HepG2 (cell line): ENCODE results near the gene METTL5. TPM values are rescaled to one million over a fixed set of nuclear protein-coding genes. Genes with fewer than 3 reads are reported as not detected.

ENCODE experiments used
- ATAC-seq: fragments of 200-7000 bp; cut with Tn5 transposase; 3 replicates; pipeline ENCODE4 v1.9.1; 2020; ENCODE audit warnings: mild to moderate bottlenecking, moderate library complexity
- BruUV-seq: library from RNA; stranded (reverse); fragments of 400-500 nt; replicated peaks from 2 replicates; lab custom pipeline; 2021; lab: Mats Ljungman, UMichigan
- CTCF ChIA-PET: fragments of 300-600 bp; formaldehyde crosslinking; extraction: SDS; loops from one replicate; lab custom pipeline; 2021; ENCODE audit warnings: low total read pairs, inconsistent platforms, low intra/inter-chr PET ratio; lab: Yijun Ruan, JAX
- POLR2A ChIA-PET: fragments of 350-600 bp; sonication (Branson Sonifier 250); formaldehyde crosslinking; loops from one replicate; lab custom pipeline; 2020; ENCODE audit warnings: antibody characterized with exemption, inconsistent platforms; lab: Yijun Ruan, JAX
- DNase-seq: peaks from one replicate; pipeline ENCODE4 v3.0.0-alpha.2; 2015; ENCODE audit warnings: low spot score
- FAIRE-seq: peaks from 3 replicates; lab custom pipeline; 2011; peaks lifted over from hg19 to GRCh38; lab: Jason Lieb, UNC
- H2AFZ ChIP-seq: one replicate; pipeline ENCODE4 v1.6.1; 2011; ENCODE audit warnings: low read length, inconsistent platforms
- H3K27ac ChIP-seq: fragments of 300-600 bp; 3 replicates; pipeline ENCODE4 v1.8.0; 2011; ENCODE audit warnings: mixed run types, mild to moderate bottlenecking, mixed read lengths, low read length, inconsistent platforms; ENCODE audit not compliant: insufficient read depth; ENCODE audit errors: extremely low read length
- H3K27me3 ChIP-seq, 2 experiments: fragments of 200-600 bp in 1 of 2; 2 replicates in 1 of 2; 3 replicates in 1 of 2; pipeline versions ENCODE4 v1.6.0 to v1.8.0; 2011; ENCODE audit warnings: low read length in 2 of 2, mild to moderate bottlenecking in 2 of 2, moderate library complexity in 2 of 2, inconsistent platforms in 1 of 2; ENCODE audit not compliant: insufficient read depth in 2 of 2, control insufficient read depth in 1 of 2
- H3K36me3 ChIP-seq, 2 experiments: fragments of 200-600 bp in 1 of 2; replicated peaks in 1 of 2; 2 replicates in 1 of 2; 3 replicates in 1 of 2; pipeline versions ENCODE4 v1.5.1 to v1.8.0; 2011; ENCODE audit warnings: low read length in 2 of 2, inconsistent platforms in 1 of 2; ENCODE audit not compliant: insufficient read depth in 2 of 2, control insufficient read depth in 1 of 2
- H3K4me1 ChIP-seq: 2 replicates; pipeline ENCODE4 v1.5.1; 2012; ENCODE audit warnings: low read length, inconsistent platforms; ENCODE audit not compliant: insufficient read depth
- H3K4me2 ChIP-seq: 2 replicates; pipeline ENCODE4 v1.6.0; 2011; ENCODE audit warnings: low read depth, low read length, inconsistent platforms
- H3K4me3 ChIP-seq, 3 experiments: fragments of 200-600 bp in 1 of 3; sonication (generic), shearing (Covaris generic) in 1 of 3; replicated peaks in 1 of 3; 2 replicates each; pipeline ENCODE4 v1.5.1; 2011 to 2016; ENCODE audit warnings: low read length in 3 of 3, inconsistent platforms in 2 of 3, low read depth in 2 of 3, mild to moderate bottlenecking in 2 of 3, control low read depth in 1 of 3, mixed read lengths in 1 of 3; ENCODE audit not compliant: insufficient read depth in 1 of 3
- H3K79me2 ChIP-seq: one replicate; pipeline ENCODE4 v1.6.1; 2011; ENCODE audit warnings: low read length, inconsistent platforms; ENCODE audit not compliant: insufficient read depth
- H3K9ac ChIP-seq: 2 replicates; pipeline ENCODE4 v1.6.0; 2011; ENCODE audit warnings: mild to moderate bottlenecking, low read depth, low read length, inconsistent platforms; ENCODE audit not compliant: insufficient read depth
- H3K9me3 ChIP-seq: 2 replicates; pipeline ENCODE4 v1.5.1; 2012; ENCODE audit warnings: mild to moderate bottlenecking, low read length
- H4K20me1 ChIP-seq: 2 replicates; pipeline ENCODE4 v1.6.0; 2011; ENCODE audit warnings: inconsistent platforms, mild to moderate bottlenecking, low read length, moderate library complexity; ENCODE audit not compliant: insufficient read depth
- CC2D1A ChIP-seq: sonication (generic); formaldehyde crosslinking; IDR thresholded peaks from 2 replicates; pipeline ENCODE4 v1.8.1; 2023; ENCODE audit warnings: mild to moderate bottlenecking, missing genetic modification reagents
- HNRNPLL ChIP-seq: fragments of 200-400 bp; formaldehyde crosslinking; IDR thresholded peaks from 2 replicates; pipeline ENCODE4 v1.6.1; 2017; ENCODE audit warnings: mild to moderate bottlenecking, low read depth, low read length; ENCODE audit not compliant: poor library complexity, severe bottlenecking
- NFE2L1 ChIP-seq: sonication (generic); formaldehyde crosslinking; IDR thresholded peaks from 2 replicates; pipeline ENCODE4 v1.4.0; 2020; ENCODE audit warnings: missing genetic modification reagents, mild to moderate bottlenecking, borderline replicate concordance
- RXRA ChIP-seq: sonication (generic); formaldehyde crosslinking; IDR thresholded peaks from 2 replicates; pipeline ENCODE4 v1.5.1; 2020; ENCODE audit warnings: missing genetic modification reagents
- ZNF383 ChIP-seq: sonication (generic); formaldehyde crosslinking; IDR thresholded peaks from 2 replicates; pipeline ENCODE4 v1.4.0; 2020; ENCODE audit warnings: missing genetic modification reagents, mild to moderate bottlenecking, borderline replicate concordance
- ZNF572 ChIP-seq: sonication (generic); formaldehyde crosslinking; IDR thresholded peaks from 2 replicates; pipeline ENCODE4 v1.5.1; 2020; ENCODE audit warnings: mild to moderate bottlenecking, missing genetic modification reagents
- ZNF605 ChIP-seq: sonication (generic); formaldehyde crosslinking; IDR thresholded peaks from 2 replicates; pipeline ENCODE4 v1.8.0; 2022; ENCODE audit warnings: mild to moderate bottlenecking, missing genetic modification reagents
- WGBS: methylation state at CpG from one replicate; pipeline ENCODE4 v1.1.6; 2017; ENCODE audit warnings: low lambda C conversion rate; 5-methylcytosine and 5-hydroxymethylcytosine counted together
- in situ Hi-C: cut with HindIII; loops from 2 replicates; pipeline ENCODE4 v1.10.0; 2017; ENCODE audit warnings: low pct_unique_long_range_greater_than_20kb; ENCODE audit not compliant: extremely low pct_ligation_motif_present
- intact Hi-C: fragments of 100-400 bp; cut with micrococcal nuclease; formaldehyde crosslinking; loops from one replicate; pipeline ENCODE4 v1.10.0; 2022; ENCODE audit not compliant: unreplicated experiment
- polyA plus RNA-seq, 8 experiments: library from polyadenylated mRNA; depleted of rRNA in 3 of 8; stranded (reverse) in 7 of 8; unstranded in 1 of 8; fragments of >200 nt; fragmentation: Illumina TruSeq in 4 of 8; extraction: Trizol in 4 of 8; gene quantifications; 2 replicates each; pipeline versions ENCODE4 v1.2.1 to v1.2.3, GENCODE V29; 2011 to 2016; ENCODE audit warnings: low read depth in 4 of 8, missing spikeins in 1 of 8, mixed read lengths in 1 of 8; ENCODE audit not compliant: insufficient read depth in 1 of 8
- total RNA-seq, 5 experiments: library from RNA; depleted of rRNA; stranded (reverse); fragments of >200 nt; fragmentation: Illumina TruSeq; extraction: Trizol; gene quantifications; 2 replicates each; pipeline ENCODE4 v1.2.3, GENCODE V29; 2016; ENCODE audit warnings: low read depth in 1 of 5
- TF ChIP-seq, protein P1 (sequence below): IDR thresholded peaks from 2 replicates; pipeline ENCODE4 v1.6.1; 2016; ENCODE audit warnings: mild to moderate bottlenecking, missing biosample characterization, missing genetic modification reagents
- TF ChIP-seq, protein P2 (sequence below): sonication (generic); formaldehyde crosslinking; IDR thresholded peaks from 2 replicates; pipeline ENCODE4 v1.5.1; 2020; ENCODE audit warnings: mild to moderate bottlenecking, missing genetic modification reagents, moderate library complexity

Gene METTL5
- total and polyA plus RNA-seq, 2 of the 13 experiments (the other 11 are each of a cell fraction or from before 2014, with no cell fraction given), result 50.7 to 95.1 TPM

DNA sequence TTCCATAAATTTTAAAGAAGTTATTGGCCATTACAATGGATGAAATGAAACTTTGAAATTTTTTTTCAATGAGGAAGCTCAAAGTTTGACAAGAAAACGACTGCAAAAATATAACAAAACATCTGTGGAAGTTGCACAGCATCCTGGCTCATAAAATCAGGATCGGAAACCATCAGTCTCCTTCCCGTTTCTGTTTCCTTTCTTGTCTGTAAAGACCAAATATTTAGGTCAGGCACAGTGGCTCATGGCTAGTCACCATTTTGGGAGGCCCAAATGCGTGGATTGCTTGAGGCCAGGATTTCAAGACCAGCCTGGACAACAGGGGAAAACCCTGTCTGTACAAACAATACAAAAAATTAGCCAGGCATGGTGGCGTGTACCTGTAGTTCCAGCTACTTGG is 53.7 kb downstream of the METTL5 start:
- no peak for DNase-seq
- ChIA-PET CTCF (no interaction called here), POLR2A (interaction anchor here (1.6 kb wide), 1 partner anchor 9 kb away, joined by 4 read pairs; no protein-coding TSS in a partner anchor)
- no peaks in the 10 kb centered on the region for H3K36me3 ChIP-seq
- no peak for ATAC-seq
- no peaks in the 10 kb centered on the region for H4K20me1 ChIP-seq
- no peak overlapping the region for H3K9ac ChIP-seq
- no peak overlapping the region for H3K4me3 ChIP-seq
- FAIRE-seq, result no peak
- WGBS, result 82% methylated on average over 5 of the region's 5 CpGs
- no peak overlapping the region for H2AFZ ChIP-seq
- H3K27me3 ChIP-seq, result no peaks in the 10 kb centered on the region
- in situ Hi-C loops, result no loop called here
- H3K4me2 ChIP-seq, result no peak overlapping the region
- TF ChIP-seq ZNF383 (CRISPR knock-in tag), result no peak
- no TSS peak for BruUV-seq
- no peaks in the 10 kb centered on the region for H3K9me3 ChIP-seq
- peaks cover 27% of the 10 kb centered on the region for H3K4me1 ChIP-seq
- no peaks in the 10 kb centered on the region for H3K79me2 ChIP-seq
- intact Hi-C loops, result no loop called here
- H3K27ac ChIP-seq, result no peak overlapping the region

DNA sequence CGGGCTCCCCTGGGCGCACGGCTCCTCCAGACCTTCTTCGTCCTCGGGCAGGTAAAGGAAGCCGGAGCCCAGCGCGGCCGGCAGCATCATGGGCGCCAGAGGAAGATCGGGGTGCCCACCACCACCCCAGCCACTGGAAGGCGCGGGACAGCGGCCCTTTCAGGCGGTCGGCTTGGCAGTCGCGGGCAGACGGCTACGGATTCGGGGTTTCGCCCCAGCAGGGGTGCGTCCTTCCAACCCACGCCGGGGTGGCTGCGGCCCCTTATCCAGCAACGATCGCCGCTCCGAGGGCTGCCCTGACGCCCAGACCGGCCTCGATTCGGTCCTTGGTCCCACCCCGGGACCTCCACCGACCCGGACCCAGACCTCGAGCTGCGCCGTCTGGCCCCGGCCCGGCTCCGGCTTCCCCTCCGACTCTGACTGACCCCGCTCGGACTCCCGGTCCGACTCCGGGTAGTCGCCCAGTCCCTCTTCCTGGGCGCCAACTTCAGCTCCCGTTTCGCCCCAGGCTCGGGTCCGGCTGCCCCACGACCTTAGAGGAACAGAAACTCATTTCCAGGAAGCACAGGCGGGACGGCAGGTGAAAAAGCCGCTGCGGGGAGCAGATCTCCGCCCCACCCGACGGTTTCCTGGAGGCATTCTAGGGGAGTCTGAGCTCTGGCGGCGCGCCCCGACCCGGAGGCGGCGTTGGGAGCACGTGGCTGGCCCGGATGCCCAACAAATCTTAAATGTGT is 56.3 kb downstream of the METTL5 start:
- TF ChIP-seq ZNF572 (no peak), NFE2L1 (CRISPR knock-in tag) (no peak), RXRA (peak; percentile 6; the same call in 1 of the 2 replicates), ZNF605 (CRISPR knock-in tag) (no peak), HNRNPLL (peak; percentile 4), CC2D1A (CRISPR knock-in tag) (no peak)
- TF ChIP-seq, protein P1, sequence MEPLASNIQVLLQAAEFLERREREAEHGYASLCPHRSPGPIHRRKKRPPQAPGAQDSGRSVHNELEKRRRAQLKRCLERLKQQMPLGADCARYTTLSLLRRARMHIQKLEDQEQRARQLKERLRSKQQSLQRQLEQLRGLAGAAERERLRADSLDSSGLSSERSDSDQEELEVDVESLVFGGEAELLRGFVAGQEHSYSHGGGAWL (CRISPR knock-in tag), result no peak
- TF ChIP-seq, protein P2, sequence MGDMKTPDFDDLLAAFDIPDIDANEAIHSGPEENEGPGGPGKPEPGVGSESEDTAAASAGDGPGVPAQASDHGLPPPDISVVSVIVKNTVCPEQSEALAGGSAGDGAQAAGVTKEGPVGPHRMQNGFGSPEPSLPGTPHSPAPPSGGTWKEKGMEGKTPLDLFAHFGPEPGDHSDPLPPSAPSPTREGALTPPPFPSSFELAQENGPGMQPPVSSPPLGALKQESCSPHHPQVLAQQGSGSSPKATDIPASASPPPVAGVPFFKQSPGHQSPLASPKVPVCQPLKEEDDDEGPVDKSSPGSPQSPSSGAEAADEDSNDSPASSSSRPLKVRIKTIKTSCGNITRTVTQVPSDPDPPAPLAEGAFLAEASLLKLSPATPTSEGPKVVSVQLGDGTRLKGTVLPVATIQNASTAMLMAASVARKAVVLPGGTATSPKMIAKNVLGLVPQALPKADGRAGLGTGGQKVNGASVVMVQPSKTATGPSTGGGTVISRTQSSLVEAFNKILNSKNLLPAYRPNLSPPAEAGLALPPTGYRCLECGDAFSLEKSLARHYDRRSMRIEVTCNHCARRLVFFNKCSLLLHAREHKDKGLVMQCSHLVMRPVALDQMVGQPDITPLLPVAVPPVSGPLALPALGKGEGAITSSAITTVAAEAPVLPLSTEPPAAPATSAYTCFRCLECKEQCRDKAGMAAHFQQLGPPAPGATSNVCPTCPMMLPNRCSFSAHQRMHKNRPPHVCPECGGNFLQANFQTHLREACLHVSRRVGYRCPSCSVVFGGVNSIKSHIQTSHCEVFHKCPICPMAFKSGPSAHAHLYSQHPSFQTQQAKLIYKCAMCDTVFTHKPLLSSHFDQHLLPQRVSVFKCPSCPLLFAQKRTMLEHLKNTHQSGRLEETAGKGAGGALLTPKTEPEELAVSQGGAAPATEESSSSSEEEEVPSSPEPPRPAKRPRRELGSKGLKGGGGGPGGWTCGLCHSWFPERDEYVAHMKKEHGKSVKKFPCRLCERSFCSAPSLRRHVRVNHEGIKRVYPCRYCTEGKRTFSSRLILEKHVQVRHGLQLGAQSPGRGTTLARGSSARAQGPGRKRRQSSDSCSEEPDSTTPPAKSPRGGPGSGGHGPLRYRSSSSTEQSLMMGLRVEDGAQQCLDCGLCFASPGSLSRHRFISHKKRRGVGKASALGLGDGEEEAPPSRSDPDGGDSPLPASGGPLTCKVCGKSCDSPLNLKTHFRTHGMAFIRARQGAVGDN (CRISPR knock-in tag), result peak; percentile 26; the same call in 1 of the 2 replicates
- in situ Hi-C loops (no loop called here), intact Hi-C loops (no loop called here)
- no peak for FAIRE-seq
- no peak for DNase-seq
- WGBS, result 97% methylated on average over 68 of the region's 72 CpGs
- H3K4me3 ChIP-seq, result no peak overlapping the region
- H3K27me3 ChIP-seq, result no peaks in the 10 kb centered on the region
- H3K79me2 ChIP-seq, result no peaks in the 10 kb centered on the region
- ChIA-PET POLR2A (no interaction called here), CTCF (no interaction called here)
- no peak overlapping the region for H2AFZ ChIP-seq
- H3K9me3 ChIP-seq, result no peaks in the 10 kb centered on the region
- no peak overlapping the region for H3K4me2 ChIP-seq
- no peak for ATAC-seq
- H3K27ac ChIP-seq, result no peak overlapping the region
- no TSS peak for BruUV-seq
- H3K9ac ChIP-seq, result no peak overlapping the region
- H4K20me1 ChIP-seq, result no peaks in the 10 kb centered on the region
- peaks cover 37% of the 10 kb centered on the region for H3K4me1 ChIP-seq
- H3K36me3 ChIP-seq, result no peaks in the 10 kb centered on the region
